HepG2 (cell line): ENCODE measurements around the gene ZNF17. TPM values are rescaled to one million over a fixed set of nuclear protein-coding genes. Genes with fewer than 3 reads are reported as not detected.

Source experiments
- ATAC-seq: fragments of 200-7000 bp; cut with Tn5 transposase; 3 replicates; pipeline ENCODE4 v1.9.1; 2020; ENCODE audit warnings: mild to moderate bottlenecking, moderate library complexity
- BruUV-seq: library from RNA; stranded (reverse); fragments of 400-500 nt; replicated peaks from 2 replicates; lab custom pipeline; 2021; lab: Mats Ljungman, UMichigan
- CTCF ChIA-PET: fragments of 300-600 bp; formaldehyde crosslinking; extraction: SDS; loops from one replicate; lab custom pipeline; 2021; ENCODE audit warnings: low total read pairs, inconsistent platforms, low intra/inter-chr PET ratio; lab: Yijun Ruan, JAX
- POLR2A ChIA-PET: fragments of 350-600 bp; sonication (Branson Sonifier 250); formaldehyde crosslinking; loops from one replicate; lab custom pipeline; 2020; ENCODE audit warnings: antibody characterized with exemption, inconsistent platforms; lab: Yijun Ruan, JAX
- DNase-seq: peaks from one replicate; pipeline ENCODE4 v3.0.0-alpha.2; 2015; ENCODE audit warnings: low spot score
- FAIRE-seq: peaks from 3 replicates; lab custom pipeline; 2011; peaks lifted over from hg19 to GRCh38; lab: Jason Lieb, UNC
- H2AFZ ChIP-seq: one replicate; pipeline ENCODE4 v1.6.1; 2011; ENCODE audit warnings: low read length, inconsistent platforms
- H3K27ac ChIP-seq: fragments of 300-600 bp; 3 replicates; pipeline ENCODE4 v1.8.0; 2011; ENCODE audit warnings: mixed run types, mild to moderate bottlenecking, mixed read lengths, low read length, inconsistent platforms; ENCODE audit not compliant: insufficient read depth; ENCODE audit errors: extremely low read length
- H3K27me3 ChIP-seq, 2 experiments: fragments of 200-600 bp in 1 of 2; 2 replicates in 1 of 2; 3 replicates in 1 of 2; pipeline versions ENCODE4 v1.6.0 to v1.8.0; 2011; ENCODE audit warnings: low read length in 2 of 2, mild to moderate bottlenecking in 2 of 2, moderate library complexity in 2 of 2, inconsistent platforms in 1 of 2; ENCODE audit not compliant: insufficient read depth in 2 of 2, control insufficient read depth in 1 of 2
- H3K36me3 ChIP-seq, 2 experiments: fragments of 200-600 bp in 1 of 2; replicated peaks in 1 of 2; 2 replicates in 1 of 2; 3 replicates in 1 of 2; pipeline versions ENCODE4 v1.5.1 to v1.8.0; 2011; ENCODE audit warnings: low read length in 2 of 2, inconsistent platforms in 1 of 2; ENCODE audit not compliant: insufficient read depth in 2 of 2, control insufficient read depth in 1 of 2
- H3K4me1 ChIP-seq: 2 replicates; pipeline ENCODE4 v1.5.1; 2012; ENCODE audit warnings: low read length, inconsistent platforms; ENCODE audit not compliant: insufficient read depth
- H3K4me2 ChIP-seq: 2 replicates; pipeline ENCODE4 v1.6.0; 2011; ENCODE audit warnings: low read depth, low read length, inconsistent platforms
- H3K4me3 ChIP-seq, 3 experiments: fragments of 200-600 bp in 1 of 3; sonication (generic), shearing (Covaris generic) in 1 of 3; replicated peaks in 1 of 3; 2 replicates each; pipeline ENCODE4 v1.5.1; 2011 to 2016; ENCODE audit warnings: low read length in 3 of 3, inconsistent platforms in 2 of 3, low read depth in 2 of 3, mild to moderate bottlenecking in 2 of 3, control low read depth in 1 of 3, mixed read lengths in 1 of 3; ENCODE audit not compliant: insufficient read depth in 1 of 3
- H3K79me2 ChIP-seq: one replicate; pipeline ENCODE4 v1.6.1; 2011; ENCODE audit warnings: low read length, inconsistent platforms; ENCODE audit not compliant: insufficient read depth
- H3K9ac ChIP-seq: 2 replicates; pipeline ENCODE4 v1.6.0; 2011; ENCODE audit warnings: mild to moderate bottlenecking, low read depth, low read length, inconsistent platforms; ENCODE audit not compliant: insufficient read depth
- H3K9me3 ChIP-seq: 2 replicates; pipeline ENCODE4 v1.5.1; 2012; ENCODE audit warnings: mild to moderate bottlenecking, low read length
- H4K20me1 ChIP-seq: 2 replicates; pipeline ENCODE4 v1.6.0; 2011; ENCODE audit warnings: inconsistent platforms, mild to moderate bottlenecking, low read length, moderate library complexity; ENCODE audit not compliant: insufficient read depth
- NRL ChIP-seq: sonication (generic); formaldehyde crosslinking; IDR thresholded peaks from 2 replicates; pipeline ENCODE4 v1.5.0; 2020; ENCODE audit warnings: missing genetic modification reagents, mild to moderate bottlenecking, moderate library complexity, borderline replicate concordance
- SRSF9 ChIP-seq: fragments of 200-400 bp; formaldehyde crosslinking; IDR thresholded peaks from 2 replicates; pipeline ENCODE4 v1.6.1; 2018; ENCODE audit warnings: borderline replicate concordance, mild to moderate bottlenecking, low read depth, low read length; ENCODE audit not compliant: insufficient read depth, poor library complexity, severe bottlenecking
- ZFY ChIP-seq: sonication (generic); formaldehyde crosslinking; IDR thresholded peaks from 2 replicates; pipeline ENCODE4 v1.4.0; 2020; ENCODE audit warnings: missing genetic modification reagents
- ZNF614 ChIP-seq: IDR thresholded peaks from 2 replicates; pipeline ENCODE4 v1.6.1; 2018; ENCODE audit warnings: missing biosample characterization, missing genetic modification reagents, inconsistent platforms, borderline replicate concordance
- ZNF619 ChIP-seq: sonication (generic); formaldehyde crosslinking; IDR thresholded peaks from 2 replicates; pipeline ENCODE4 v1.4.0; 2020; ENCODE audit warnings: mild to moderate bottlenecking, missing genetic modification reagents
- WGBS: methylation state at CpG from one replicate; pipeline ENCODE4 v1.1.6; 2017; ENCODE audit warnings: low lambda C conversion rate; 5-methylcytosine and 5-hydroxymethylcytosine counted together
- in situ Hi-C: cut with HindIII; loops from 2 replicates; pipeline ENCODE4 v1.10.0; 2017; ENCODE audit warnings: low pct_unique_long_range_greater_than_20kb; ENCODE audit not compliant: extremely low pct_ligation_motif_present
- intact Hi-C: fragments of 100-400 bp; cut with micrococcal nuclease; formaldehyde crosslinking; loops from one replicate; pipeline ENCODE4 v1.10.0; 2022; ENCODE audit not compliant: unreplicated experiment
- polyA plus RNA-seq, 8 experiments: library from polyadenylated mRNA; depleted of rRNA in 3 of 8; stranded (reverse) in 7 of 8; unstranded in 1 of 8; fragments of >200 nt; fragmentation: Illumina TruSeq in 4 of 8; extraction: Trizol in 4 of 8; gene quantifications; 2 replicates each; pipeline versions ENCODE4 v1.2.1 to v1.2.3, GENCODE V29; 2011 to 2016; ENCODE audit warnings: low read depth in 4 of 8, missing spikeins in 1 of 8, mixed read lengths in 1 of 8; ENCODE audit not compliant: insufficient read depth in 1 of 8
- total RNA-seq, 5 experiments: library from RNA; depleted of rRNA; stranded (reverse); fragments of >200 nt; fragmentation: Illumina TruSeq; extraction: Trizol; gene quantifications; 2 replicates each; pipeline ENCODE4 v1.2.3, GENCODE V29; 2016; ENCODE audit warnings: low read depth in 1 of 5
- TF ChIP-seq, protein P1 (sequence below): sonication (generic); formaldehyde crosslinking; conservative IDR thresholded peaks from 2 replicates; pipeline ENCODE4 v1.8.1; 2023; ENCODE audit warnings: missing genetic modification reagents
- TF ChIP-seq, protein P2 (sequence below): sonication (generic); formaldehyde crosslinking; conservative IDR thresholded peaks from 2 replicates; pipeline ENCODE4 v1.8.0; 2022; ENCODE audit warnings: low read depth, missing genetic modification reagents

The ZNF17 gene
- total and polyA plus RNA-seq, 2 of the 13 experiments (the other 11 are each of a cell fraction or from before 2014, with no cell fraction given): 3.7 to 10.1 TPM

DNA sequence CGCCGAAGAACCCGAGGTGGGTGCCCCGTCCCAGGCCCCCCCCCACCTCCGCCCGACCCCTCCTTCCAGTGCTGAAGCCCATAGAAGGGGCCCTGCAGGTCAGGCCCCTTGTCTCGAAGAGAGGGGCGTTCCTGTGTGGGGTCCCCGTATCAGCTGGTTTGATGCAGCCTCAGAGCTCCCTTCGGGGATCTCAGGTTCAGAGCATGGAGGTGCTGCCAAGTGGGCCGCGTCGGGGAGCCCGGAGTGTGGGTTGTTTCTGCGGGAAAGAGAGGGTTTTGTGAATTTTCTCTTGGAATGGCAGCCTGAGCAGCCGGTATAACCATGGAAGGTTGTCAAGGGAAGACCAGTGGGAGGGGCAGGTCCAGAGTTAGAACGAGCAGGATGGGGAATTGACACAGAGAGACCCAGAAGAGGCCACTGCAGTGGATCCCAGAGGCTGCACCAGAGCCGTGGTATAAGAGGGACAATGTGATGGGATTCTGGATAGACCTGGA, 47.2 kb upstream of the ZNF17 start:
- peak; percentile 62 for ATAC-seq
- WGBS: 0% methylated on average over 7 of the region's 18 CpGs
- Histone ChIP-seq H3K27ac (peak overlapping the region; percentile 57), H3K4me2 (peak overlapping the region; percentile 80), H2AFZ (no peak overlapping the region), H3K9me3 (no peaks in the 10 kb centered on the region)
- ChIA-PET POLR2A (interaction anchor here (1.0 to 1.8 kb wide), 3 partner anchors 13 to 44 kb away, joined by 3 to 21 read pairs (median 11); partner anchors contain the start of genes ZNF304 and ZNF548), CTCF (no interaction called here)
- TF ChIP-seq NRL (CRISPR knock-in tag): no peak
- TF ChIP-seq, protein P1, sequence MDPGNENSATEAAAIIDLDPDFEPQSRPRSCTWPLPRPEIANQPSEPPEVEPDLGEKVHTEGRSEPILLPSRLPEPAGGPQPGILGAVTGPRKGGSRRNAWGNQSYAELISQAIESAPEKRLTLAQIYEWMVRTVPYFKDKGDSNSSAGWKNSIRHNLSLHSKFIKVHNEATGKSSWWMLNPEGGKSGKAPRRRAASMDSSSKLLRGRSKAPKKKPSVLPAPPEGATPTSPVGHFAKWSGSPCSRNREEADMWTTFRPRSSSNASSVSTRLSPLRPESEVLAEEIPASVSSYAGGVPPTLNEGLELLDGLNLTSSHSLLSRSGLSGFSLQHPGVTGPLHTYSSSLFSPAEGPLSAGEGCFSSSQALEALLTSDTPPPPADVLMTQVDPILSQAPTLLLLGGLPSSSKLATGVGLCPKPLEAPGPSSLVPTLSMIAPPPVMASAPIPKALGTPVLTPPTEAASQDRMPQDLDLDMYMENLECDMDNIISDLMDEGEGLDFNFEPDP (CRISPR knock-in tag): 0 out of 2 replicates have a peak, but pooled peaks have one; percentile 46
- TF ChIP-seq ZNF619 (CRISPR knock-in tag): no peak
- 0 out of 2 replicates have a peak, but pooled peaks have one; percentile 2 for TF ChIP-seq ZFY (CRISPR knock-in tag)
- 0 out of 2 replicates have a peak, but pooled peaks have one; percentile 4 for TF ChIP-seq ZNF614 (CRISPR knock-in tag)
- no peak for TF ChIP-seq SRSF9
- TF ChIP-seq, protein P2, sequence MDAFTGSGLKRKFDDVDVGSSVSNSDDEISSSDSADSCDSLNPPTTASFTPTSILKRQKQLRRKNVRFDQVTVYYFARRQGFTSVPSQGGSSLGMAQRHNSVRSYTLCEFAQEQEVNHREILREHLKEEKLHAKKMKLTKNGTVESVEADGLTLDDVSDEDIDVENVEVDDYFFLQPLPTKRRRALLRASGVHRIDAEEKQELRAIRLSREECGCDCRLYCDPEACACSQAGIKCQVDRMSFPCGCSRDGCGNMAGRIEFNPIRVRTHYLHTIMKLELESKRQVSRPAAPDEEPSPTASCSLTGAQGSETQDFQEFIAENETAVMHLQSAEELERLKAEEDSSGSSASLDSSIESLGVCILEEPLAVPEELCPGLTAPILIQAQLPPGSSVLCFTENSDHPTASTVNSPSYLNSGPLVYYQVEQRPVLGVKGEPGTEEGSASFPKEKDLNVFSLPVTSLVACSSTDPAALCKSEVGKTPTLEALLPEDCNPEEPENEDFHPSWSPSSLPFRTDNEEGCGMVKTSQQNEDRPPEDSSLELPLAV (CRISPR knock-in tag): no peak
- TF ChIP-seq, all 625 proteins: peak for 3
- peaks cover 13% of the 10 kb centered on the region; the same call in 1 of the 2 replicates for H3K4me1 ChIP-seq
- no TSS peak for BruUV-seq
- H3K36me3 ChIP-seq: 0 out of 5 replicates have a peak, but pooled peaks cover 0 to 4% of the 10 kb centered on the region in 2 experiments
- no peaks in the 10 kb centered on the region; the same call in 1 of the 2 replicates for H4K20me1 ChIP-seq
- H3K79me2 ChIP-seq: peaks cover 8% of the 10 kb centered on the region
- in situ Hi-C loops: no loop called here
- H3K4me3 ChIP-seq: peak overlapping the region; percentile 69 to 85 (median 77)
- intact Hi-C loops: loop anchor here (1.0 to 5.0 kb wide), 5 partner anchors 26 to 251 kb away; partner anchors contain the start of genes ZNF134, ZNF460, ZNF543 and ZNF548
- peak overlapping the region; percentile 75 for H3K9ac ChIP-seq
- no peak for FAIRE-seq
- DNase-seq: peak; percentile 16
- no peaks in the 10 kb centered on the region for H3K27me3 ChIP-seq
